Regular cardiac myocyte (primary cell): Measurements from ENCODE around the gene CCDC175. TPM values are rescaled to one million over a fixed set of nuclear protein-coding genes. Genes with fewer than 3 reads are reported as not detected.

Experiments used
- total RNA-seq: library from RNA; depleted of rRNA; stranded (reverse); fragments of >200 nt; gene quantifications from 2 replicates; pipeline ENCODE4 v1.2.3, GENCODE V29; 2014

CCDC175 gene
- total RNA-seq: not detected in 2 replicates

DNA sequence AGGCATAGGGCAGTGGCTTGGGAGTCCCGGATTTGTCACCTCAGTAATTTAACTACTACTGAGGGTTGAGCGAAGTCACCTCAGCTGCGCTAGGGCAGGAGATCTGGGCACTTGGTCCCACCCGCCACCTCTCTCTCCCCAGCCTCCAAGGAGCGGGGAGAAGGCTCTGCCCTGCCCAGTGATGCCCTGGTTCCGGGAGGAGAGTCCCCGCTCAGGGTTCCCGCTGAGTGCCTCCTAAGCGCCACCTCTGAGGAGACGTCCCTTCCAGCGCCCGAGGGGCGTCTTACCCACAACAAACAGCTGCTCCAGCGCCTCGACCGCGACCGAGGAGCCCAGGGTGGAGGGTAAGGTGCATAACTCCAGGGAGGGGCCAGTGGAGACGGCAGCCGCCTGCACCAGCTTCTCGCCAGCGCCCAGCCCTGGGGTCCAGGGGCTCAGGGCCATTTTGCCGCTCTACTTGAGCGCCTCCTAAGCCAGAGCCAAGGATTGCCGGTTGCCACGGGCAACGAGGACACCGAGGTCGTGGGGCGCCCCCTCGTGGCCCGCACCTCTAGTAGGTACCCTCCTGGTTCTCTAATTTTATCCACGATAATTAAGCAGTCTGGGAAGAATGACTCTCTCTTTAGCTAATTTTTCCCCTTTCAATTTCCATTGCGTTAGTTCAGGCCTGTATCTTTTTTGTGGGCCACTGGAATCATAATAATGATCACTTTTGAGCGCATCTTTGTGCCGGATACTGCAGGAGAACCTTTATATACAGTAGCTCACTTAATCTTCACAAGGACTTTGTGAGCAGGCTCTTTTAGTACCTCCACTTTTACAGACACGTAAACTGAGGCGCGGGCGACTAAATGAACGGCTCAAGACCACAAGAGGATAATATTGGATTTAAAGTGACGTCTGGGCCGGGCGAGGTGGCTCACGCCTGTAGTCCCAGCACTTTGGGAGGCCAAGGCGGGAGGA is at the start of gene CCDC175:
Gene CCDC175, minus strand, starts transcription at position 481 of the 963 bp plus-strand sequence. Its CDS starts 37 bp downstream, at position 444.

DNA sequence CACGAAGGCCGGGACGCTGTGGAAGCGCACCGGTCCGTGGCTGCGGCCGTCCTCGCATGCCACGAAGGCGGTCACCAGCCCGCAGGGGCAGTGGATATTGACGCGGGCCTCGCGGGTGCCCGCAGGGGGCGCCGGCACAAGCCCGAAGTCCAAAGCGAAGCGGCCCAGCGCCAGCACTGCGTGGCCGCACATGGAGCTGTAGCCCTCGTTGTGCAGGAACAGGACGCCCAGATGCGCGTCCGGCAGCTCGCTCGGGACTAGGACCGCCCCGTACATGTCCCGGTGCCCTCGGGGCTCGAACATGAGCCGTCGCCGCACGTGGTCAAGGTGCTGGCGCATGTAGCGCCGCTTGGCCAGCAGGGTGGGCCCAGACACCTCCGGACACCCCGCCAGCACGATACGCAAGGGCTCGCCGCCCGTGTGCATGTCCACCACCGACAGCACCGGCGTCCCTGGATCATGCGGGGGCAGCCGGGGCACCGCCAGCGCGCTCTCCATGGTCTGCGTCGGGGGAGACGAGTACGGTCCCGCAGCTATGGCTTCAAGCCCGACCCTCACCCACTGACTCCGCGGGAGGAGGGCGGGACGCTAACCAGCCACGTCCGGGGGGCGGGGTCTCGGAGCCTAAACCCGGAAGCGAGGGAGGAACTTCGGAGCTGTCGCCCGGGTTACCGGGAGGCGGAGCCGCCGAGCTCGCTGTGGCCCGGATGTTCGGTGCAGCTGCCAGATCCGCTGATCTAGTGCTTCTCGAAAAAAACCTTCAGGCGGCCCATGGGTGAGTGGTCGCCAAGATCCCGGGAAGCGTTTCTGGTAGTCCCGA is 92.6 kb downstream of the CCDC175 start, which contains the start of the genes JKAMP and L3HYPDH:
Gene JKAMP, plus strand, starts transcription at position 699 of the 820 bp plus-strand sequence. Its CDS starts 73 bp downstream, at position 772.
Gene L3HYPDH, minus strand, starts transcription at position 590 of the 820 bp plus-strand sequence. Its CDS starts 92 bp downstream, at position 498.

DNA sequence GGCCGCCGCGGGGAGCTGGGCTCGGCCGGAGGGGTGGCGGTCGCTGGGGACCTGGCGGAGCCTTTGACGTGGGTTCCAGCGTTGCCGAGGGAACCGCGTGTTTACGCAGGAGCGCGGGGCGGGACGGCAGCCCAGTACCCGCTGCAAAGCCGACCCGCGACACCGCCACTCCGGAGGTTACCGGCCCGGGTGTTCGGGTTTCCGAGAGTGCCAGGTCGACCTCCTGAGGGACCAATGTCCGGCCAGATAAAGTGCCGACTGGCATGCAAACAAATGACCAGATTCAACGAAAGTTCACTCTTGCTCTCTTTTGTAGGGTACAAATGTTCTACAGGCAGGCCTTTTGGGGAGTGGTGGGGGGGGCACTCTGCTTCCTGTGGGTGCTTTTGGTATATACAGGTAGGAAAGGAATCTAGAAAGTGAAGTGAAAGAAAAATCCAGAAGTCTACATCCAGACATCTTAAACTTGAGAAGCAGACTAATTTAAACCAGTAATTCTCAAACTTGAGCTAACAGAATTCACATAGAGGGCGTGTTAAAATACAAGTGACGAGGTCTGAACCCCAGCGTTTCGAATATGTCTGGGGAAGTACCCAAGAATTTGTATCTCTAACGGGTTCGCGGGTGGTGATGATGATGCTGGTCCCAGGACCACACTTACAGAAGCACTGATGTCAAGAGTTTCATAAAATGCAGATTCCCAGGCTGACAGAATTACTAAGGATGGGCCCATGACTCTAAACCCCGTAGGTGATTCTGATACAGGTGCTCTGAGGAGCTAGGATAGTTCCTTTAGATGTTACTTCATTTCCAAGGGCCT is 111.1 kb downstream of the CCDC175 start, which contains the start of gene GPR135:
Gene GPR135, minus strand, starts transcription at position 65 of the 820 bp plus-strand sequence. CDS start 154 bp downstream, outside the sequence.

Other genes starting within 250 kb of the CCDC175 start
- 1.7 and 3.1 TPM in 2 replicates for gene GPR135, start 111.4 kb downstream of the CCDC175 start, total RNA-seq
- gene L3HYPDH, start 92.4 kb downstream of the CCDC175 start, total RNA-seq: 52.9 and 64.8 TPM in 2 replicates
- gene JKAMP, start 92.3 kb downstream of the CCDC175 start, total RNA-seq: 106 and 120 TPM in 2 replicates